T-helper 2 cell treated with Interferon-gamma antibody and Interleukin-4, amounts not matched to agents 5 μg/mL and 100 μg/mL, for 36 hours (primary cell): ENCODE measurements around the gene TAS1R1.
A peak's percentile ranks its signal among the peaks of the same experiment; 100 is the strongest.

Experiments used
- DNase-seq: peaks from one replicate; pipeline ENCODE4 v3.0.0; 2021; ENCODE audit warnings: low spot score
- H3K27ac Mint-ChIP-seq: one replicate; pipeline ENCODE4 v1.8.0; 2021; ENCODE audit warnings: mild to moderate bottlenecking, mixed read lengths
- H3K27me3 Mint-ChIP-seq: one replicate; pipeline ENCODE4 v1.8.0; 2021; ENCODE audit warnings: low read depth, mixed read lengths
- H3K36me3 Mint-ChIP-seq: one replicate; pipeline ENCODE4 v1.8.0; 2021; ENCODE audit warnings: low read depth, mixed read lengths
- H3K4me1 Mint-ChIP-seq: one replicate; pipeline ENCODE4 v1.8.0; 2021; ENCODE audit warnings: low read depth, mixed read lengths
- H3K4me3 Mint-ChIP-seq: one replicate; pipeline ENCODE4 v1.8.0; 2022; ENCODE audit warnings: mild to moderate bottlenecking, moderate library complexity, mixed read lengths
- H3K9me3 Mint-ChIP-seq: one replicate; pipeline ENCODE4 v1.8.0; 2021; ENCODE audit warnings: mixed read lengths

Gene TAS1R1

DNA sequence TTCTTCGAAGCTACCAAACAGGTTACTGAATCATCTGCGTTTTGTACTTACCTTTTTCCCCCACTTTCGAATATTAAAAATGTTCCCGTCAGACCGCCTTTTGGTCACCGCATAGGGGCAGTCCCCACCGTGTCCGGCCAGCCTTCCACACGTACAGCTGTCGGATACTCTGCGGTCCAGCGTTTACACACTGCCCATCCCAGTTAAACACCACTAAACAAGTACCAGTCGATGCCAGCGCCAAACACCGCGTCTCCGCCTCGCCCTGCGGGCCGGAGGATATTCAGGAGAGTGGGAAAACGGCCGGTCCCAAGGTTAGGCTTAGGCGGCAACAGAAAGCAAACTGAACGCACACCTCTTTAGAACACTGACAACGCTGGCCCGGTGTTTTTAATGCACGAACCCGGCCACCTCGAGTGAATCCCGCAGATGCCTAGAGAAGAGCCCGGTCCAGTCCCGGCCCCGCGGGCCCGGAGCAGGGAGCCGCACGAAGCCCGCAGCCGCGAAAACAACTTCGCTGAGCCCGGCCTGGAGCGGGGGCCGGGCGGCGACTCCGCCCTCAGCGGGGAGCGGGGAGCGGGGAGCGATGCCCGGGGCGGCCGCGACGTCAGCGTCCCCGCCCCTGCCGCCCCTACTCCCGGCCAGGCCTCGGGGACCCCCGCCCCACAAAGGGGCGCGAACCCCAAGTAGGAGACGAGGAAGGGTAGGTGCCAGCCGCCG lies 57.7 kb downstream of the TAS1R1 start:
- H3K4me1 Mint-ChIP-seq: peaks cover 18% of the 10 kb centered on the region
- no peak for DNase-seq
- H3K36me3 Mint-ChIP-seq: peaks cover 9% of the 10 kb centered on the region

GRCh38 chr1:6613361-6614018 lies 58.4 kb downstream of the TAS1R1 start, which contains the start of gene PHF13:
Gene PHF13 (plus strand): TSS chr1:6613731. CDS start chr1:6614067, 336 bp downstream.
- H3K36me3 Mint-ChIP-seq: peaks cover 10% of the 10 kb centered on the region
- H3K27ac Mint-ChIP-seq: peak within 1 kb of the TSS; percentile 76
- peaks cover 18% of the 10 kb centered on the region for H3K4me1 Mint-ChIP-seq
- DNase-seq: peak; percentile 100
- peak within 1 kb of the TSS; percentile 93 for H3K4me3 Mint-ChIP-seq
- H3K9me3 Mint-ChIP-seq: no peaks in the 10 kb centered on the region
- no peaks in the 10 kb centered on the region for H3K27me3 Mint-ChIP-seq

More for the DNA sequence above, 57.7 kb downstream of the TAS1R1 start:
- Mint-ChIP-seq H3K27me3 (peaks cover 1% of the 10 kb centered on the region), H3K9me3 (no peaks in the 10 kb centered on the region), H3K4me3 (peak overlapping the region; percentile 93), H3K27ac (peak overlapping the region; percentile 76)

- no peak overlapping the region for H3K27ac Mint-ChIP-seq
These were observed 59.2 kb downstream of the TAS1R1 start for GRCh38 chr1:6614019-6614928.

GRCh38 chr1:6614929-6615785 lies 60.0 kb downstream of the TAS1R1 start:
- Mint-ChIP-seq H3K9me3 (no peaks in the 10 kb centered on the region), H3K4me1 (peaks cover 18% of the 10 kb centered on the region), H3K27ac (peak overlapping the region; percentile 79), H3K4me3 (peak overlapping the region; percentile 71), H3K27me3 (no peaks in the 10 kb centered on the region), H3K36me3 (peaks cover 22% of the 10 kb centered on the region)
- DNase-seq: peak; percentile 10

More at GRCh38 chr1:6614019-6614928, 59.2 kb downstream of the TAS1R1 start:
- Mint-ChIP-seq H3K4me3 (peak overlapping the region; percentile 76), H3K4me1 (peaks cover 18% of the 10 kb centered on the region), H3K27me3 (no peaks in the 10 kb centered on the region), H3K36me3 (peaks cover 14% of the 10 kb centered on the region), H3K9me3 (no peaks in the 10 kb centered on the region)
- DNase-seq: peak; percentile 67

DNA sequence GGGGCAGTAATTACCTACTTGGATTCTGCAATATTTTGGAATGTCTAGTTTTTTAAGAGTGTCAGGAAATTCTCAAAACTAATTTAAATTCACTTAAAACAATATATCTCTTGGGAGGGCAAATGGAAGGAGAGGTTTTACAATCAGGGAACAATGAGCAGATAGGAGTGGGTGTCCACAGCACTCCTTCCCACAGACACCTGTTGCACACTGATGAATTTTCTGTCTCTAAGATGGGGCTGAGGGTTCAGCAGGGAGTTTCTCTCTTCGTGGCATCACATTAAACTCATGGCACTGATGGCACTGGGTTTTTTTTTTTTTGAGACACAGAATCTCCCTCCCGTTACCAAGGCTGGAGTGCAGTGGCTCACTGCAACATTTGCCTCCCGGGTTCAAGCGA lies 63.9 kb downstream of the TAS1R1 start:
- H3K4me3 Mint-ChIP-seq: no peak overlapping the region
- no peaks in the 10 kb centered on the region for H3K9me3 Mint-ChIP-seq
- no peak for DNase-seq
- no peak overlapping the region for H3K27ac Mint-ChIP-seq
- H3K4me1 Mint-ChIP-seq: peaks cover 8% of the 10 kb centered on the region
- no peaks in the 10 kb centered on the region for H3K27me3 Mint-ChIP-seq
- H3K36me3 Mint-ChIP-seq: peaks cover 32% of the 10 kb centered on the region

GRCh38 chr1:6621429-6622391 lies 66.6 kb downstream of the TAS1R1 start:
- H3K27ac Mint-ChIP-seq: no peak overlapping the region

DNA sequence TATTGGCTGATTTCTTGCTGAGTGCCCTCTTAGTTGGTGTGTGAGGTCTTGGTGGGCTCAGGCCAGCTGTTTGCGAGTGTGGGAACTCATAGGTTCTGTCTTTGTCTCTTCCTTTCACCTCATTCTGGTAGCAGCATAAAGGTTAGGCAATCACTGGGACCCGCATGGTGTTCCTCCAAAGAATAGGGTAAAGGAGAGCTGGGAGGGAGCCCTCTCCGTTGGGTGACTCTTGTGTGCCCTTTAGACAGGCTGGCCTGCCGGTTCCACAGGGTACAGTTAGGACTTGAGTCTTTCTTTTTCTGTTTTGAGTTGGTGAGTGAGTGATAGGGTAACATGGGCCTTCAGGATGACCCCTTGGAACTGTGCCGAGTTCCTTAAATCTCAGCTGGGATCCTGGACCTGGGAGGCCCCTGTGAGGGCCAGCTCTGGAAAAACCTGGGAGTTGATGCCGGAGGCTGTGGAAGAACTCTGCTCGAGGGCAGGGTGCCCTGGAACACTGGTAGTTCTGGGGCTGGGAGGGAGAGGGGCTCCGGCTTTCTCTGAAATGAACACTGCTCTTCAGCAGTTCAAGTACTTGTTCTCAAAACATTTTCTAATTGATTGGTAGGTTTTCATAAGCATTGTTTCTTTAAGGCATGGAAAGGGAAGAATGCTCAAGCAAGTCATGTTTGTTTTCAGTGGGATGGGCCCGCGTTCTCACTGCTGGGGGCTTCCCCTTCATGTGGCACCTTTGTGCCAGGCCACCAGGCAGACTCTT lies 67.5 kb downstream of the TAS1R1 start:
- Mint-ChIP-seq H3K27me3 (no peaks in the 10 kb centered on the region), H3K4me3 (no peak overlapping the region), H3K9me3 (no peaks in the 10 kb centered on the region), H3K36me3 (peaks cover 36% of the 10 kb centered on the region), H3K27ac (peak overlapping the region; percentile 57), H3K4me1 (peaks cover 12% of the 10 kb centered on the region)
- DNase-seq: no peak

More at GRCh38 chr1:6621429-6622391, 66.6 kb downstream of the TAS1R1 start:
- Mint-ChIP-seq H3K27me3 (no peaks in the 10 kb centered on the region), H3K36me3 (peaks cover 33% of the 10 kb centered on the region), H3K4me1 (peaks cover 11% of the 10 kb centered on the region), H3K9me3 (no peaks in the 10 kb centered on the region), H3K4me3 (no peak overlapping the region)
- DNase-seq: no peak

DNA sequence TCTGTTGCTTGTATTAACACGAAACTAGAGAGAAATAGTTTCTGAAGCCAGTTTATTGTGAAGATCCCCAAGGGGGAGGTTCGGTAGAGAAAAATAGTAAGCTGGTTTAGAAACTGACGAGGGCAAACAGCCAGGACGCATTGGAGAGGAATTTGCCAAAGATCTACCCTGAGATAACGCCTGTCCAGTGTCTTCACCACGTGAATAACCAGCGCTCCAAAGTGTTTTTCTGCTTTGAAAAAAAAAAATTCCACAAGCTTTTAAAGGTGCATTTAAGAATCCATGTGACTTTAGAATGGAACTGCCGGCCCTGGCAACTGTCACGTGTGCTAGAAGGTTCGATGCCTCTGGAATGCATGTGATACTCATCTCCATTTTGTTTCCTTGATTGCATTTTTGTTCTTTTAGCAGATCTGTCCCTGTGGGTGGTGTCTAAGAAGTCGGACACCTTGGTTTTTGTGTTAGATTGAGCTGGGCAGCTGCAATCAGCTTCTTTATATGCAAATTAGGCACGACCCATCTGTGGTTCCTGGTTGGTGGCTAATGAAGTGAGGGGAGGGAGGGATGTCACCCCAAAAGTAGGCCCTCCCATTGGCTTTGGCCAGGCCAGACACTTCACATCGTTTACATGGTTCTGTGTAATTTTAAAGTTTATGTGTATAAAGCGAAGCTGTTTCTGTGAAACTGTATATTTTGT lies 68.3 kb downstream of the TAS1R1 start:
- DNase-seq: no peak
- peak overlapping the region; percentile 17 for H3K27ac Mint-ChIP-seq
- H3K9me3 Mint-ChIP-seq: no peaks in the 10 kb centered on the region
- no peak overlapping the region for H3K4me3 Mint-ChIP-seq
- peaks cover 37% of the 10 kb centered on the region for H3K36me3 Mint-ChIP-seq
- no peaks in the 10 kb centered on the region for H3K27me3 Mint-ChIP-seq
- peaks cover 15% of the 10 kb centered on the region for H3K4me1 Mint-ChIP-seq

DNA sequence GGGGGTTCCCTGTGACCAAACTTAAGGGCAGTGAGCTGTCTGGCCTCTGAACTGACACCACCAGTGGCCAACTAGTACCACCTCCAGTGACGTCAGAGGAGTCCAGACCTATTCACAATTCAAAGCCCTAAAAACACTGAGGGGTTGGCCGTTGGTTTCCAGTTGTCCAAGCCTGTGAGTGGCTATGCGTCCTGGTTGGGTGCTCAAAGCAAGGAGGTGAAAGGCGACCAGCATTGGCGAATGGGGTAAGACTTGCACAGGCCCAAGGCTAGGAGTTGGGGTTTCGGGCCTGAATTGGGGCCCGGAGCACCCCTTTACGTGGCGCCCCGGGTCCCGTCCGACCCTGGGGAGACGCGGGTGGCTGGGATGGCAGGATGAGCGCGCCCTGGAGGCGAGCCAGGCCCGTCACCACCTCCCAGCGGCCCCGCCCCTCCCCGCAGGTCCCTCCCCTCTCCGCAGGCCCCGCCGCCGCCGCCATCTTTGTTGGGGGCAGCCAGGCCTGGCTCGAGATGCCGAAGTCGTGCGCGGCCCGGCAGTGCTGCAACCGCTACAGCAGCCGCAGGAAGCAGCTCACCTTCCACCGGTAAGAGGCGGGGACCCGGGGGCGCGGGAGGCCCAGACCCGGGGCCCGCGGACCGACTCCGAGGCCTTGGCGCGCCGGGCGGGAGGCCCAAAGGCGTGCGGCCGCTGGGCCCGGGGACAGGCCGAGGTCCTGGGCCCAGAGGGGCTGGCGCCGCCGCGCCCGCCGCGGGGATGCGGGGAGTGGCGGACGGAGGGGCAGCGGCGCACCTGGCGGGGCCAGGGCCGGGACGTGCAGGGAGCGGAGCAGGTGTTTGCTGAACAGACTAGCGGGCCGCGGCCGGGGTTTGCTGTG lies 69.8 kb downstream of the TAS1R1 start, which contains the start of gene THAP3:
TSS of gene THAP3 (plus strand) at position 159 of the 874 bp plus-strand sequence. CDS start at position 510, 351 bp downstream.
- Mint-ChIP-seq H3K4me3 (peak within 1 kb of the TSS; percentile 87), H3K27ac (peak within 1 kb of the TSS; percentile 82), H3K36me3 (peaks cover 28% of the 10 kb centered on the region), H3K4me1 (peaks cover 15% of the 10 kb centered on the region), H3K9me3 (no peaks in the 10 kb centered on the region), H3K27me3 (no peaks in the 10 kb centered on the region)
- peak; percentile 77 for DNase-seq

DNA sequence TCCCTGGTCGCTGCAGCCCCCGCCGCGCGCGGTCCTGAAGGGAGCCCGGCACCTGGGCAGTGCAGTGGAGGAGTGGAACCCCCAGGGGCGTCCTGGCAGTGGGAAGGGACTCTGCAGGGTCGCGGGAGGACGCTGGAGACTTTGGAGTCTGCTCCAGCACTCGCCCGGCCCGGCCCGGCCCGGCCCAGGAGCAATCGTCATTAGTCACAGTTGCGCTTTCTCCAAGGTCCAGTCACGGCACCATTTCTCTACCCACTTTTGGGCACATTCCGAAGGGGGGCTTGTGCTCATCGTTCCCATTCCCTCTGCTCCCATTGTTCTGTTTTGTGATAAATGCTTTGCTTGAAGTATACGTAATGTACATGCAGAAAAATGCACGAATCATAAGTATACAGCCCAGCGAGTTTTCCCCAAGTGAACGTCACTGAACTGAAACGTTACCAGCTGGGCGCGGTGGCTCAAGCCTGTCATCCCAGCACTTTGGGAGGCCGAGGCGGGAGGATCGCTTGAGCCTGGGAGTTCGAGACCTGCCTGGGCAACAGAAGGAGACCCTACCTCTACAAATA lies 70.6 kb downstream of the TAS1R1 start:
- DNase-seq: no peak
- Mint-ChIP-seq H3K4me1 (peaks cover 15% of the 10 kb centered on the region), H3K36me3 (peaks cover 27% of the 10 kb centered on the region), H3K27ac (peak overlapping the region; percentile 82), H3K27me3 (no peaks in the 10 kb centered on the region), H3K4me3 (peak overlapping the region; percentile 87), H3K9me3 (no peaks in the 10 kb centered on the region)
